GM19099 (cell line): ENCODE measurements around the gene DCST1.

Experiments used
- POLR2A ChIP-seq: IDR thresholded peaks from 3 replicates; pipeline ENCODE4 v1.6.1; 2011; ENCODE audit warnings: low read depth; ENCODE audit not compliant: insufficient read length; ENCODE audit errors: extremely low read depth

Gene DCST1

DNA sequence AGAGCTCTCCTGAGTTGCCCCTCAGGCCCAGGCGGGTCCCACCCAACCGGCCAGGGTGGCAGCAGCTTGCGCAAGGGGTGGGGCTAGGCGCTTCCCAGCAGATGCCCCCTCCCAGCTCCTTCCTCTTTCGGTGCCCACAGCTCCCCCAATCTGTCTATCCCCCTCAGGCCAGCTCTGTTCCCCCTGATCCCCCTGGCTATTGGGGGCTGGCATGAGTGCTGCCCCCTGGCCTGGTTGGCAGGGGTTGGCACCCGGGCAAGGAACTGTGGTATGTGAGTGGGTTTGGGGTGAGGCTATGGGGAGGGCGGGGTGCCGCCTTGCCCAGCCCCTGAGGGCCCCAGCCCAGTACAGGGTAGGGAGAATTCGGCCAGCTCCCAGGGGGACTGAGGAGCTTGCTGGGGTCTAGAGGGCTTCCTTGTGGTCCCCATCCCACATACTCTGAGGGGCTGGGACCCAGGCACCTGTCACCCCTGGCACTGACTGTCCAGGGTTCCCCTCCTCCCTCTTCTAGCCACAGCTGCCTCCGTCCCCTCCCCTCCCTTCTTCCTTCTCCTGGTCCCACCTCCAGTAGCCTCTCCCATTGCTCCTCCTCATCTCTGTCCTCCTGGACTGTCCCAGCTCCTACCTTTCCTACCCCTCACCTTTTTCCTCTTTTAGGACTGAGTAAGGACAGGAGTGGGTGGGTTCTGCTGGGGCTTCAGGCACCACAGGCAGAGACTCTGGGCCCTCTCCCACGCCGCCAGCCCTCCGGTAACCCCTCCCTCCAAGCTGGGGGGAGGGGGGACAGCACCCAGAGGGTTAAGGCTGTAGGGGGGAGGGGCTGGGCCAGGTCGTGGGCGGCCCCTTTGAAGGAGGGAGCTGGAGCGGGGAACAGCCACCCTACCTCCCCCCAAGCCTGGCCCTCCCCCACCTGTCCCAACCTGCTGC is 25.3 kb upstream of the DCST1 start:
- TF ChIP-seq POLR2A = no peak

- no peak for TF ChIP-seq POLR2A
Observed at GRCh38 chr1:155009221-155009711, 24.4 kb upstream of the DCST1 start.

- no peak for TF ChIP-seq POLR2A
Observed at GRCh38 chr1:155009742-155010141, 23.9 kb upstream of the DCST1 start.

DNA sequence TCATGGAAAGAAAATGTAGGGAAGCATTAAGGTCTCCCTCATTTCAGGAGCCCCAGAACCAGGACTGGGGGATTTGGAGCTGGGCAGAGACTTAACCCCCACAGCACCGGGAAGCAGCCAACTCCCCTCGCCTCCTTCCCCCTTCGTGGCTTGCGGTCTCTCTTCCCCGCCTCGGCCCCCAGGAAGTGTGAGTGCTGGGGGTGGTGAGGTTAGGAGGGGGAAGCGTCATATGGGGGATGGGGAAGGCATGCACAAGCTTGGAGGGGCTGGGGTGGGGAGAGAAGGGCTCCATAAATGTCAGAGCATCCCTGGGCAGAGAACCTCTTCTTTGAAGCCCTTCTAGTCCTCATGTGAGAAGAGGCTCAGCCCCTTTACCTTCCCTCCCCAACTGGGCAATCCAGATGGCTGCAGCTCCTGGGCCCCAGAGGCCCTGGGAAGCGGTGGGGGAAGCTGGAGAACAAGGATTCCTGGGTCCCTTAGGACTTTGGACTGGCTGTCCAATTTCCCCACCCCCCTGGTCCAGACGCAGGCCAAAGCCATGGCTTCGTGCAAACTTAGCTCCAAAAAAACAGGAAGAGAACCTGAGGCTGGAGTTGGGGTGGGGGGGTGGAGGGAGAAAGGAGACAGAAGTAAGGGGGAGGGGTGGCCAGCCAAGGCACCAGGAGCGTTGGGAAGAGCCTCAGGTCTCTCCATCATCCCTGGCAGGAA is 23.3 kb upstream of the DCST1 start:
- TF ChIP-seq POLR2A = no peak

DNA sequence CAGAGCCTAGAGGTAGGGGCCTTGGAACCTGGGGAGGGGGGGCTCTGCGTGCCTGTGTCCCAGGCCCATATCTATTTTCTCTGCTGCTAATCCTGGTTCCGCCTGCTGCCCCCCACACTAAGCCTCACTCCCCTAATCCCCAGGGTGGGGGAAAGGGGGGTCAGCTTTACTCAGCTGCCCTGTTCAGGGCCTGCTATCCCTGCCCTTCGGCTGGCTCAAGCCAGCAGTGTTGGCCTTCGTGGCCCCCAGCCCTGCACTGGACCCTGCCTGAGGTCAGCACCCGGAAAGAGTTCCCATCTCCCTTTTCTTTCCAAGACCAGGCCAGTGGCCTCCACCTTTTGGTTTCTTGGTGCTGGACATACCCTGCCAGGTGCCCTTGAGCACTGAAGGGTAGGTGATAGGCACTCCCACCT is 22.6 kb upstream of the DCST1 start:
- TF ChIP-seq POLR2A = no peak

GRCh38 chr1:155011437-155012025 is 22.1 kb upstream of the DCST1 start:
- TF ChIP-seq POLR2A = no peak

GRCh38 chr1:155012026-155012546 is 21.5 kb upstream of the DCST1 start:
- TF ChIP-seq POLR2A = no peak

DNA sequence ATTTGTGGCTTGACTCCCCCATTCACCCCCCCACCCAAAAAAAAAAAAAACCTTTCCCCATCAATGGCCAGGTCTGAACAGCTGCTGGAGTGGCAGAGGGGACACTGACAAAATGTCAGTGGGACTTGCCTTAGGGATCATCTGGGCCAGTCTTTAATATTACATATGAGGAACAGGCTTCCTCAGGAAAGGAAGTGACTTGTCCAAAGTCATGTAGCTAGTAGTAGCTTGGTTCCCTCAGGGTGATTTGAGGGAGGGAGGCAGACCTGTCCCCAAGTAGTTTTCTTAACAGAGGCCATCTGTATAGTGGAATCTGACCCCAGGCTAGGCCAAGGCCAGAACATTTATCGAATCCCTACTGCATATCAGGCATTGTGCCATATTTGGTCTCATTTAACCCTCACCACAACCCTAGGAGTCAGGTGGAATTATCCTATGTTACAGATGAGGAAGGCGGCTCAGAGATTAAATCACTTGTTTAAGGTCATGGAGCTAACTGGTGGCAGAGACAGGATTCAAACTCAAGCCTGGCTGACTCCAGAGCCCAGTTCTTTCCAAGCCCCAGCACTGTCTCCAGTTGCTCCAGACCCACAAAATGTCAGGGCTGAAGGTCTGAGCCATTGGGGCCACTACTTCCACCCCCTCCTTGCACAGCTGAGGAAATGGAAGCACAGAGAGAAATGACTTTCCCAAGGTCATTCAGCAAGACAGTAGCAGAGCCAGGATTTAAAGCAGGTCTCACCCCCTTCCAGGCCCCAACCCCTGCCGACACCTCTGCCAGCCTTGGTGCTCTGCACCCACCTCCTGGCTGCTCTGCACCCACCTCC is 20.6 kb upstream of the DCST1 start:
- no peak for TF ChIP-seq POLR2A

GRCh38 chr1:155013632-155014031 is 20.0 kb upstream of the DCST1 start:
- TF ChIP-seq POLR2A = no peak

GRCh38 chr1:155014709-155015508 is 18.7 kb upstream of the DCST1 start:
- no peak for TF ChIP-seq POLR2A

DNA sequence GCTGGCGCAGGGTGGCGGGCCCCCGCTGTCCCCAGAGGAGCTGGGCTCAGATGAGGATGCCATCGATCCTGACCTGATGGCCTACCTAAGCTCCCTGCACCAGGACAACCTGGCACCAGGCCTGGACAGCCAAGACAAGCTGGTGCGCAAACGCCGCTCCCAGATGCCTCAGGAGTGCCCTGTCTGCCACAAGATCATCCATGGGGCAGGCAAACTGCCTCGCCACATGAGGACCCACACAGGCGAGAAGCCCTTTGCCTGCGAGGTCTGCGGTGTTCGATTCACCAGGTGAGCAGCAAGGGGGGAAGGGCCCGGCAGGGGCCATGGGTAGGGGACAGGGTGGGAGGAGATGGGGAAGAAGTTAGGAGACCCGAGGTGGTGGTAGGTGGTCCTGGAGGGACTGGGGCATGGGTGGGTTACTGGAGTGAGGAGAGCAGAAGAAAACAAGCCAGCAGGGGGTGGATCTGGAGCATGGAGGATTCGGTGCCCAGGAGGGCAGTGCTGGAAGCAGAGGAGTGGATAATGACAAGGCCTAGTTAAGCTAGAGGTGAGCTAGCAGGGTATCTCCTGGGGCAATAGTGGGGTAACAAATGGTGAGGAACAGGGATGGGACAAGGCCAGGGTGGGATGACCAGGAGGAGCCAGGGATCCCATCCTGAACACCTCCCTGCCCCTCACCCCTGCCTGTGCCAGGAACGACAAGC is 17.9 kb upstream of the DCST1 start:
- no peak for TF ChIP-seq POLR2A

- no peak for TF ChIP-seq POLR2A
Observed at GRCh38 chr1:155016231-155016831, 17.3 kb upstream of the DCST1 start.

DNA sequence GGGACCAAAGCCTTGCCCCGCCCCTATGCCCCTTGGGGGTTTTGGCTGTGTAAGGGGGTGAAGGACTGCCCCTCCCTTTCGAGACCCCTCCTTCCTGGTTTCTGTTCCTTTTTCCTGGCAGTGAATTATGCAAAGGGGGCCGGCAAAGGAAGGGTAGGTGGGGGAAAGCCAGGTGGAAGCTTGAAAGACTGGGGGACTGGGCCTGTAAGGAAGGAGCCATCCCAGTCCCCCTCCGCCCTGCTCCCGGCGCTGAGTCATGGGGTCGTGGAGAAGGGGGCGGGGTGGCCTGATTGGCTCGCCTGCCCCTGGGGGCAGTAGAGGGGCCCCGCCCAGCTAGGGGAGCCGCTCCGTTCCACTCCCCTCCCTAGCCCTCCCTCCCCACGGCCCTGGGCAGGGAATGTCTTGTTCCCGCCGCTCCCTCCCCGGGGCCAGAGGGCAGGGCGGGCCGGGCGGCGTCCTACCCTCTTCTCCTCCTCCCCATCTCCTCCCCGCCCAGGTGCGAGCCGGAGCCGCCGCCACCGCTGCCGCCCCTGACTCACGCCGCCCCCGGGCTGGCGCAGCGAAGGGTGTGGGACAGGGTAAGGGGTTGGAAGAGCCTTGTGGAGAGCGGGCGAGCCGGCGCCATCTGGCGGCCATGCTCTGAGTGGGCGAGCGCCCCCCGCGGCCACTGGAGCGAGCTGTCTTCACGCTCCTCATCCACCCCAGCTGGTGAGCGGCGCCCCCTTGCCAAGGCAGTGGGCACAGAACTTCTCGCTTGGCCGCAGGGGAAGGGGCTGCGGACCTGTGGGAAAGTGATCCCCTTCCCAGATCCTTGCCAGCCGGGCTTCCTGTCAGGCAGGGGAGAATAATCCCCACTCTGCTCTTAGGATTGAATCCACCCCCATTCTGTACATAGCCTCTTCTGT is 16.3 kb upstream of the DCST1 start:
- TF ChIP-seq POLR2A = peak; percentile 61
